ENCODE measurements around the gene LSAMP. TPM values are rescaled to one million over a fixed set of nuclear protein-coding genes. Genes with fewer than 3 reads are reported as not detected.

Gene LSAMP
- total and polyA plus RNA-seq, 2 experiments from 2014 or later: 2.0 to 2.9 TPM

DNA sequence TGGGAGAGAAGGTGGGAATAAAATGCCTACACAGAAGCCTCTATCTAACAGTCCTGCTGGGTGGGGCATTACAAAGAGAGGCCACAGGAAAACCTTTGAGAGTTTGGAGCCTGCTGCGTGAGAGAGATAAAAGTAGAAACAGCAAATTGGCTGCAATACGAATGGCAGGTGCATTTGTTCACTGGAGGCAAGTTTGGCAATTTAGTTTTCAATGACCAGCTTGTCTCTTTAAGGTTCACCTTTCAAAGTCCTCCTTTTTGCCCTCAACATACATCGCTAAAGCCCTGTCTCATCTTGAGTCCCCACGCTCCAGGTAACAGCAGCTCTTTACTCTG, 405.7 kb downstream of the LSAMP start:
- Mint-ChIP-seq H3K27me3 (ENCODE audit: insufficient read depth, low read depth, poor library complexity) (peaks cover 1% of the 10 kb centered on the region), H3K9me3 (no peaks in the 10 kb centered on the region), H3K36me3 (ENCODE audit: low read depth) (no peaks in the 10 kb centered on the region), H3K4me3 (no peak overlapping the region), H3K4me1 (peaks cover 20% of the 10 kb centered on the region), H3K27ac (no peak overlapping the region)
- Histone ChIP-seq H3K9me2 (ENCODE audit: insufficient read depth) (no peaks in the 10 kb centered on the region; the same call in 1 of the 2 replicates), H3F3A (replicated peaks; ENCODE audit: low read depth) (no peaks in the 10 kb centered on the region), H2AFZ (no peak overlapping the region), H3K79me2 (replicated peaks; ENCODE audit: insufficient read depth) (no peaks in the 10 kb centered on the region), H3K4me2 (no peak overlapping the region), H3K4me1 (ENCODE audit: insufficient read depth) (peaks cover 11% of the 10 kb centered on the region; the same call in 1 of the 2 replicates), H3K27me3 (ENCODE audit: insufficient read depth) (no peaks in the 10 kb centered on the region), H4K20me1 (replicated peaks; ENCODE audit: insufficient read depth) (no peaks in the 10 kb centered on the region), H3K4me3 (no peak overlapping the region), H3K36me3 (ENCODE audit: insufficient read depth) (no peaks in the 10 kb centered on the region), H3K27ac (ENCODE audit: low read depth) (no peak overlapping the region)
- DNase-seq (ENCODE audit: low spot score) (no peak), ATAC-seq (no peak)
- TF ChIP-seq STAT1 (IDR thresholded peaks at IDR 0.05; ENCODE audit: unreplicated experiment): no peak
- TF ChIP-seq EZH2phosphoT487 (IDR thresholded peaks at IDR 0.05; ENCODE audit: unreplicated experiment): no peak
- no peak for TF ChIP-seq JUNB (IDR thresholded peaks at IDR 0.05; ENCODE audit: unreplicated experiment)
- TF ChIP-seq, protein P1, sequence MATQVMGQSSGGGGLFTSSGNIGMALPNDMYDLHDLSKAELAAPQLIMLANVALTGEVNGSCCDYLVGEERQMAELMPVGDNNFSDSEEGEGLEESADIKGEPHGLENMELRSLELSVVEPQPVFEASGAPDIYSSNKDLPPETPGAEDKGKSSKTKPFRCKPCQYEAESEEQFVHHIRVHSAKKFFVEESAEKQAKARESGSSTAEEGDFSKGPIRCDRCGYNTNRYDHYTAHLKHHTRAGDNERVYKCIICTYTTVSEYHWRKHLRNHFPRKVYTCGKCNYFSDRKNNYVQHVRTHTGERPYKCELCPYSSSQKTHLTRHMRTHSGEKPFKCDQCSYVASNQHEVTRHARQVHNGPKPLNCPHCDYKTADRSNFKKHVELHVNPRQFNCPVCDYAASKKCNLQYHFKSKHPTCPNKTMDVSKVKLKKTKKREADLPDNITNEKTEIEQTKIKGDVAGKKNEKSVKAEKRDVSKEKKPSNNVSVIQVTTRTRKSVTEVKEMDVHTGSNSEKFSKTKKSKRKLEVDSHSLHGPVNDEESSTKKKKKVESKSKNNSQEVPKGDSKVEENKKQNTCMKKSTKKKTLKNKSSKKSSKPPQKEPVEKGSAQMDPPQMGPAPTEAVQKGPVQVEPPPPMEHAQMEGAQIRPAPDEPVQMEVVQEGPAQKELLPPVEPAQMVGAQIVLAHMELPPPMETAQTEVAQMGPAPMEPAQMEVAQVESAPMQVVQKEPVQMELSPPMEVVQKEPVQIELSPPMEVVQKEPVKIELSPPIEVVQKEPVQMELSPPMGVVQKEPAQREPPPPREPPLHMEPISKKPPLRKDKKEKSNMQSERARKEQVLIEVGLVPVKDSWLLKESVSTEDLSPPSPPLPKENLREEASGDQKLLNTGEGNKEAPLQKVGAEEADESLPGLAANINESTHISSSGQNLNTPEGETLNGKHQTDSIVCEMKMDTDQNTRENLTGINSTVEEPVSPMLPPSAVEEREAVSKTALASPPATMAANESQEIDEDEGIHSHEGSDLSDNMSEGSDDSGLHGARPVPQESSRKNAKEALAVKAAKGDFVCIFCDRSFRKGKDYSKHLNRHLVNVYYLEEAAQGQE (IDR thresholded peaks at IDR 0.05; ENCODE audit: unreplicated experiment): no peak
- TF ChIP-seq POLR2AphosphoS5 (IDR thresholded peaks at IDR 0.05; ENCODE audit: low read depth): no peak
- TF ChIP-seq CREB1 (CRISPR knock-in tag; IDR thresholded peaks at IDR 0.05; ENCODE audit: low read depth): no peak
- TF ChIP-seq, protein P2, sequence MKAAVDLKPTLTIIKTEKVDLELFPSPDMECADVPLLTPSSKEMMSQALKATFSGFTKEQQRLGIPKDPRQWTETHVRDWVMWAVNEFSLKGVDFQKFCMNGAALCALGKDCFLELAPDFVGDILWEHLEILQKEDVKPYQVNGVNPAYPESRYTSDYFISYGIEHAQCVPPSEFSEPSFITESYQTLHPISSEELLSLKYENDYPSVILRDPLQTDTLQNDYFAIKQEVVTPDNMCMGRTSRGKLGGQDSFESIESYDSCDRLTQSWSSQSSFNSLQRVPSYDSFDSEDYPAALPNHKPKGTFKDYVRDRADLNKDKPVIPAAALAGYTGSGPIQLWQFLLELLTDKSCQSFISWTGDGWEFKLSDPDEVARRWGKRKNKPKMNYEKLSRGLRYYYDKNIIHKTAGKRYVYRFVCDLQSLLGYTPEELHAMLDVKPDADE (IDR thresholded peaks at IDR 0.05): no peak
- no peak for TF ChIP-seq NANOG (IDR thresholded peaks at IDR 0.05; ENCODE audit: borderline replicate concordance)
- TF ChIP-seq ZNF462 (CRISPR knock-in tag; IDR thresholded peaks at IDR 0.05): no peak
- no peak for TF ChIP-seq ZNF331 (CRISPR knock-in tag; IDR thresholded peaks at IDR 0.05; ENCODE audit: low read depth)
- no peak for TF ChIP-seq ZNF114 (CRISPR knock-in tag; IDR thresholded peaks at IDR 0.05)
